PC-9 (cell line): Measurements from ENCODE around the gene ZNF555. TPM values are rescaled to one million over a fixed set of nuclear protein-coding genes. Genes with fewer than 3 reads are reported as not detected.

ENCODE experiments used
- BruUV-seq: library from RNA; stranded (reverse); fragments of 400-500 nt; replicated peaks from 2 replicates; lab custom pipeline; 2021; lab: Mats Ljungman, UMichigan
- CTCF ChIA-PET: fragments of 300-600 bp; sonication (Branson Sonifier 250); formaldehyde crosslinking; loops from one replicate; lab custom pipeline; 2022; ENCODE audit warnings: antibody characterized with exemption; lab: Charles Lee
- POLR2A ChIA-PET: fragments of 300-600 bp; sonication (Branson Sonifier 250); formaldehyde crosslinking; loops from one replicate; lab custom pipeline; 2022; ENCODE audit warnings: antibody characterized with exemption; ENCODE audit not compliant: unreplicated experiment; lab: Charles Lee
- DNase-seq, 2 experiments: peaks; one replicate each; pipeline versions ENCODE4 v3.0.0 to v3.0.0-alpha.2; 2015 to 2022; ENCODE audit warnings: mixed read lengths in 1 of 2
- H2AFZ ChIP-seq: fragments of 200-600 bp; sonication (generic); 2 replicates; pipeline ENCODE4 v1.8.1; 2017; ENCODE audit warnings: antibody characterized with exemption
- H3F3A ChIP-seq: fragments of 200-600 bp; sonication (generic); 2 replicates; pipeline ENCODE4 v1.8.1; 2017; ENCODE audit warnings: antibody characterized with exemption, mild to moderate bottlenecking, low read depth; ENCODE audit not compliant: insufficient read depth
- H3K27ac ChIP-seq: fragments of 200-600 bp; sonication (generic); 2 replicates; pipeline ENCODE4 v1.6.1; 2016; ENCODE audit warnings: mixed run types
- H3K27me3 ChIP-seq: fragments of 200-600 bp; sonication (generic); 2 replicates; pipeline ENCODE4 v1.6.1; 2016; ENCODE audit warnings: low read depth, mixed run types; ENCODE audit not compliant: insufficient read depth
- H3K36me3 ChIP-seq: fragments of 200-600 bp; sonication (generic); 2 replicates; pipeline ENCODE4 v1.6.1; 2016; ENCODE audit warnings: low read depth, mixed run types
- H3K4me1 ChIP-seq: fragments of 200-600 bp; sonication (generic); replicated peaks from 2 replicates; pipeline ENCODE4 v1.6.1; 2016; ENCODE audit warnings: mixed run types; ENCODE audit not compliant: insufficient read depth
- H3K4me2 ChIP-seq: fragments of 200-600 bp; sonication (generic); 2 replicates; pipeline ENCODE4 v1.6.1; 2017; ENCODE audit warnings: mixed run types
- H3K4me3 ChIP-seq: fragments of 200-600 bp; sonication (generic); 2 replicates; pipeline ENCODE4 v1.6.1; 2016; ENCODE audit warnings: mixed run types
- H3K79me2 ChIP-seq: fragments of 200-600 bp; sonication (generic); 2 replicates; pipeline ENCODE4 v1.6.1; 2017; ENCODE audit warnings: low read depth, mixed run types
- H3K9me2 ChIP-seq: fragments of 200-600 bp; sonication (generic); 2 replicates; pipeline ENCODE4 v1.8.1; 2017; ENCODE audit warnings: mild to moderate bottlenecking; ENCODE audit not compliant: insufficient read depth
- H3K9me3 ChIP-seq: fragments of 200-600 bp; sonication (generic); 2 replicates; pipeline ENCODE4 v1.8.1; 2016; ENCODE audit warnings: low read depth; ENCODE audit not compliant: insufficient read depth
- H4K20me1 ChIP-seq: fragments of 200-600 bp; sonication (generic); 2 replicates; pipeline ENCODE4 v1.8.1; 2017; ENCODE audit not compliant: insufficient read depth
- CTCF ChIP-seq: fragments of 200-600 bp; sonication (generic); conservative IDR thresholded peaks from 2 replicates; pipeline ENCODE4 v1.6.1; 2017; ENCODE audit warnings: mixed run types, antibody characterized with exemption, mild to moderate bottlenecking, moderate library complexity
- EZH2 ChIP-seq: fragments of 200-600 bp; sonication (generic); IDR thresholded peaks from 2 replicates; pipeline ENCODE4 v1.8.0; 2017; ENCODE audit warnings: antibody characterized with exemption, low read depth
- intact Hi-C: fragments of 100-400 bp; cut with micrococcal nuclease; formaldehyde crosslinking; loops from one replicate; pipeline ENCODE4 v1.10.0; 2022; ENCODE audit not compliant: unreplicated experiment
- total RNA-seq: library from RNA; stranded (reverse); gene quantifications from 2 replicates; pipeline ENCODE4 v1.2.3, GENCODE V29; 2021

ZNF555 gene
- total RNA-seq, 1 experiment from 2014 or later: 2.2 TPM

- TF ChIP-seq EZH2: no peak
- TF ChIP-seq CTCF: no peak
- H3K27ac ChIP-seq: no peak overlapping the region
- peaks cover 9% of the 10 kb centered on the region; the same call in 1 of the 2 replicates for H3K9me3 ChIP-seq
- intact Hi-C loops: no loop called here
- H3K4me1 ChIP-seq: no peaks in the 10 kb centered on the region
- H3F3A ChIP-seq: no peaks in the 10 kb centered on the region
- CTCF ChIA-PET: no interaction called here
- H3K9me2 ChIP-seq: no peaks in the 10 kb centered on the region
- H3K4me2 ChIP-seq: no peak overlapping the region
- no peaks in the 10 kb centered on the region for H3K79me2 ChIP-seq
- no peak for DNase-seq
- no peaks in the 10 kb centered on the region for H4K20me1 ChIP-seq
- H2AFZ ChIP-seq: no peak overlapping the region
- POLR2A ChIA-PET: no interaction called here
- H3K27me3 ChIP-seq: no peaks in the 10 kb centered on the region
- no peak overlapping the region for H3K4me3 ChIP-seq
- BruUV-seq: no TSS peak
- peaks cover 25% of the 10 kb centered on the region for H3K36me3 ChIP-seq
These were observed 11.3 kb downstream of the ZNF555 start for GRCh38 chr19:2852598-2852997.

GRCh38 chr19:2853015-2853606, 11.8 kb downstream of the ZNF555 start:
- ChIA-PET CTCF (no interaction called here), POLR2A (no interaction called here)
- DNase-seq: no peak
- Histone ChIP-seq H3K9me2 (no peaks in the 10 kb centered on the region), H3K4me2 (no peak overlapping the region), H4K20me1 (no peaks in the 10 kb centered on the region), H3K4me1 (no peaks in the 10 kb centered on the region), H3K4me3 (no peak overlapping the region), H3K27me3 (no peaks in the 10 kb centered on the region), H3F3A (no peaks in the 10 kb centered on the region), H3K79me2 (no peaks in the 10 kb centered on the region), H3K36me3 (peaks cover 25% of the 10 kb centered on the region), H2AFZ (no peak overlapping the region), H3K9me3 (peaks cover 9% of the 10 kb centered on the region; the same call in 1 of the 2 replicates), H3K27ac (no peak overlapping the region)
- intact Hi-C loops: no loop called here
- TF ChIP-seq CTCF: no peak
- TF ChIP-seq EZH2: no peak
- BruUV-seq: no TSS peak

- no peaks in the 10 kb centered on the region for H3K79me2 ChIP-seq
- H3F3A ChIP-seq: no peaks in the 10 kb centered on the region
- H3K4me3 ChIP-seq: no peak overlapping the region
- no peaks in the 10 kb centered on the region for H3K27me3 ChIP-seq
- ChIA-PET POLR2A (no interaction called here), CTCF (no interaction called here)
- H3K9me3 ChIP-seq: peaks cover 9% of the 10 kb centered on the region; the same call in 1 of the 2 replicates
- H4K20me1 ChIP-seq: no peaks in the 10 kb centered on the region
- no peak overlapping the region for H3K27ac ChIP-seq
- no TSS peak for BruUV-seq
- no peak for DNase-seq
- TF ChIP-seq CTCF (no peak), EZH2 (no peak)
- no peaks in the 10 kb centered on the region for H3K9me2 ChIP-seq
- H2AFZ ChIP-seq: no peak overlapping the region
- no peak overlapping the region for H3K4me2 ChIP-seq
- peaks cover 25% of the 10 kb centered on the region for H3K36me3 ChIP-seq
- intact Hi-C loops: no loop called here
- no peaks in the 10 kb centered on the region for H3K4me1 ChIP-seq
These were observed 13.6 kb downstream of the ZNF555 start for GRCh38 chr19:2854849-2855248.
